Activated B cell treated with CpG ODN at 0.5 μM for 24 hours (primary cell): ENCODE data around the gene SIPA1L3. TPM values are rescaled to one million over a fixed set of nuclear protein-coding genes. Genes with fewer than 3 reads are reported as not detected.
"Not testable (repeated sequence)": the region's sequence is repeated elsewhere in the genome, so short reads cannot be mapped to it uniquely, and the experiment has no call there.

Experiments
- ATAC-seq: fragments of 200-7000 bp; cut with Tn5 transposase; one replicate; pipeline ENCODE4 v1.10.0; 2021; ENCODE audit warnings: low read depth, mild to moderate bottlenecking, moderate library complexity
- CTCF ChIA-PET: fragments of 350-600 bp; sonication (Branson Sonifier 250); formaldehyde crosslinking; loops from one replicate; lab custom pipeline; 2021; ENCODE audit warnings: antibody characterized with exemption; lab: Charles Lee
- POLR2A ChIA-PET: fragments of 350-600 bp; sonication (Branson Sonifier 250); formaldehyde crosslinking; loops from one replicate; lab custom pipeline; 2021; ENCODE audit warnings: antibody characterized with exemption; lab: Charles Lee
- DNase-seq: peaks from one replicate; pipeline ENCODE4 v3.0.0; 2022
- H3K27ac Mint-ChIP-seq: one replicate; pipeline ENCODE4 v1.8.0; 2020; ENCODE audit warnings: mixed read lengths
- H3K27me3 Mint-ChIP-seq: one replicate; pipeline ENCODE4 v1.8.0; 2021; ENCODE audit warnings: mixed read lengths
- H3K36me3 Mint-ChIP-seq: one replicate; pipeline ENCODE4 v1.8.0; 2021; ENCODE audit warnings: low read depth, mixed read lengths
- H3K4me1 Mint-ChIP-seq: one replicate; pipeline ENCODE4 v1.8.0; 2021; ENCODE audit warnings: mixed read lengths
- H3K4me3 Mint-ChIP-seq: one replicate; pipeline ENCODE4 v1.8.0; 2020; ENCODE audit warnings: mild to moderate bottlenecking, mixed read lengths
- H3K9me3 Mint-ChIP-seq: one replicate; pipeline ENCODE4 v1.8.0; 2020; ENCODE audit warnings: mixed read lengths
- CTCF ChIP-seq: fragments of 200-600 bp; IDR thresholded peaks from one replicate; pipeline ENCODE4 v1.8.0; 2022; ENCODE audit warnings: antibody characterized with exemption, mild to moderate bottlenecking
- intact Hi-C: fragments of 100-400 bp; cut with micrococcal nuclease; formaldehyde crosslinking; loops from one replicate; pipeline ENCODE4 v1.15.1; 2024
- total RNA-seq: library from RNA; stranded (reverse); gene quantifications from 2 replicates; pipeline ENCODE4 v1.2.3, GENCODE V29; 2022

The SIPA1L3 gene
- total RNA-seq, 1 donor from 2014 or later, result 145 TPM

- ChIA-PET POLR2A (no interaction called here), CTCF (no interaction called here)
- TF ChIP-seq CTCF, result no peak
- H3K27me3 Mint-ChIP-seq, result no peaks in the 10 kb centered on the region
- no peak for ATAC-seq
- DNase-seq, result no peak
- peaks cover 10% of the 10 kb centered on the region for H3K4me1 Mint-ChIP-seq
- peaks cover 57% of the 10 kb centered on the region for H3K36me3 Mint-ChIP-seq
- intact Hi-C loops, result no loop called here
- H3K4me3 Mint-ChIP-seq, result no peak overlapping the region
- no peaks in the 10 kb centered on the region for H3K9me3 Mint-ChIP-seq
- peak overlapping the region; percentile 73 for H3K27ac Mint-ChIP-seq
Measured at GRCh38 chr19:38070573-38070972, 163.6 kb downstream of the SIPA1L3 start.

- H3K9me3 Mint-ChIP-seq, intact Hi-C loops, H3K27ac Mint-ChIP-seq, H3K27me3 Mint-ChIP-seq, H3K4me3 Mint-ChIP-seq, POLR2A ChIA-PET, CTCF ChIA-PET, ATAC-seq, DNase-seq: not testable (repeated sequence)
- Mint-ChIP-seq H3K4me1 (peaks cover 10% of the 10 kb centered on the region), H3K36me3 (peaks cover 60% of the 10 kb centered on the region)
Measured at GRCh38 chr19:38071054-38071453, 164.0 kb downstream of the SIPA1L3 start.

GRCh38 chr19:38071647-38072046 lies 164.6 kb downstream of the SIPA1L3 start:
- ATAC-seq (no peak), DNase-seq (no peak)
- intact Hi-C loops, result no loop called here
- no peak overlapping the region for H3K4me3 Mint-ChIP-seq
- H3K9me3 Mint-ChIP-seq, result no peaks in the 10 kb centered on the region
- CTCF ChIA-PET, result no interaction called here
- POLR2A ChIA-PET, result interaction anchor here (1.4 kb wide), 1 partner anchor 13 kb away, joined by 6 read pairs; no protein-coding TSS in a partner anchor
- peaks cover 10% of the 10 kb centered on the region for H3K4me1 Mint-ChIP-seq
- H3K27ac Mint-ChIP-seq, result peak overlapping the region; percentile 21
- H3K36me3 Mint-ChIP-seq, result peaks cover 64% of the 10 kb centered on the region
- TF ChIP-seq CTCF, result no peak
- H3K27me3 Mint-ChIP-seq, result no peaks in the 10 kb centered on the region

- DNase-seq (no peak), ATAC-seq (no peak)
- no peak for TF ChIP-seq CTCF
- Mint-ChIP-seq H3K27ac (peak overlapping the region; percentile 56), H3K4me3 (no peak overlapping the region), H3K36me3 (peaks cover 62% of the 10 kb centered on the region), H3K9me3 (no peaks in the 10 kb centered on the region), H3K27me3 (no peaks in the 10 kb centered on the region), H3K4me1 (peaks cover 9% of the 10 kb centered on the region)
- CTCF ChIA-PET, result no interaction called here
- intact Hi-C loops, result no loop called here
- POLR2A ChIA-PET, result interaction anchor here (1.4 kb wide), 1 partner anchor 15 kb away, joined by 6 read pairs; no protein-coding TSS in a partner anchor
Measured at GRCh38 chr19:38072776-38073750, 166.1 kb downstream of the SIPA1L3 start.

GRCh38 chr19:38073841-38074685 lies 167.1 kb downstream of the SIPA1L3 start:
- intact Hi-C loops, result no loop called here
- POLR2A ChIA-PET, result interaction anchor here (1.1 to 1.6 kb wide), 2 partner anchors 15 to 27 kb away, joined by 3 to 6 read pairs; no protein-coding TSS in a partner anchor
- H3K36me3 Mint-ChIP-seq, result peaks cover 63% of the 10 kb centered on the region
- H3K4me3 Mint-ChIP-seq, result no peak overlapping the region
- no peaks in the 10 kb centered on the region for H3K9me3 Mint-ChIP-seq
- ATAC-seq (no peak), DNase-seq (no peak)
- H3K4me1 Mint-ChIP-seq, result peaks cover 6% of the 10 kb centered on the region
- no peak for TF ChIP-seq CTCF
- no peaks in the 10 kb centered on the region for H3K27me3 Mint-ChIP-seq
- H3K27ac Mint-ChIP-seq, result peak overlapping the region; percentile 56
- CTCF ChIA-PET, result no interaction called here
